ENCODE results near the gene PTGIS.

PTGIS gene

DNA sequence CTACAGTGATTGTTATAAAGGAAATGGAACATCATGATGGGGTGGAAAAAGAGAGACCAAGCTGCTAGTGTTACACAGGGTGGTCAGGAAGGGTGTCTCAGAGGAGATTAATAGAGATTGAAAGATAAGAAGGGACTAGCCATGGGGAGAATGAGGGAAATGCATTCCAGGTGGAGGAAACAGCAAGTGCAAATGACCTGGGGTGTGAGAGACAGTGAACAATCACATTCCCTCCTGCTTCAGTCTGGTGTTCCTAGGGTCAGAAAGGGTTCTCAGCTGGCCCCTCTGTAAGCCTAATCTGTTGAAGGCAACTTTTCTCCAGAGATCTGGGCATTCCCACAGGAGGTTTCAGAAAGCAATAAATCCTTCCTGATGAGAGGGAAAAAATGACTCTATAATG, 81.9 kb downstream of the PTGIS start:
- DNase-seq = no peak

- no peak for DNase-seq
Observed at GRCh38 chr20:49485563-49485962, 82.4 kb downstream of the PTGIS start.

GRCh38 chr20:49484180-49485140, 83.5 kb downstream of the PTGIS start:
- peak; percentile 35 to 40 for DNase-seq

- no peak for DNase-seq
Observed at GRCh38 chr20:49483696-49484123, 84.2 kb downstream of the PTGIS start.

- DNase-seq = no peak
Observed at GRCh38 chr20:49483018-49483695, 84.8 kb downstream of the PTGIS start.

- peak; percentile 2 to 13 for DNase-seq
Observed at GRCh38 chr20:49482621-49483017, 85.3 kb downstream of the PTGIS start, which contains the start of gene KCNB1. TSS of gene KCNB1 (minus strand) at chr20:49482668. CDS start at chr20:49482480, 188 bp downstream.

DNA sequence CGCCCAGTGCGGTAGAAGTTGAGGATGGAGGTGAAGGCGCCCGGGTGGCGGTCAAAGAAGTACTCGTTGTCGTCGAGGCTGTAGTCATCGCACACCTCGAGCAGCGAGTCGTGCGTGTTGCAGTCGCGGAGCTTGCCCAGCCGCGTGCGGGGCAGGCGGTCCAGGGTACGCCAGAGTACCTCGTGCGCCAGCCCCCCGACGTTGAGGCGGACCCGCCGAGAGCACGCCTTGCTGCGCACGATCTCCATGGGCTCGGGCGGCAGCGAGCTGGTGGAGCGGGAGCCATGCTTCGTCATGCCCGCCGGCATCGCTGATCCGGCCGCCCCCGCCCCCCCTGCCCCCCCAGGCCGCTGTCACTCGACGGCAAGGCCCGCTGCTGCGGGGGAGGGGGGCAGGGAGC, 85.8 kb downstream of the PTGIS start:
- DNase-seq = no peak

- DNase-seq = no peak
Observed at GRCh38 chr20:49481116-49481515, 86.8 kb downstream of the PTGIS start.

DNA sequence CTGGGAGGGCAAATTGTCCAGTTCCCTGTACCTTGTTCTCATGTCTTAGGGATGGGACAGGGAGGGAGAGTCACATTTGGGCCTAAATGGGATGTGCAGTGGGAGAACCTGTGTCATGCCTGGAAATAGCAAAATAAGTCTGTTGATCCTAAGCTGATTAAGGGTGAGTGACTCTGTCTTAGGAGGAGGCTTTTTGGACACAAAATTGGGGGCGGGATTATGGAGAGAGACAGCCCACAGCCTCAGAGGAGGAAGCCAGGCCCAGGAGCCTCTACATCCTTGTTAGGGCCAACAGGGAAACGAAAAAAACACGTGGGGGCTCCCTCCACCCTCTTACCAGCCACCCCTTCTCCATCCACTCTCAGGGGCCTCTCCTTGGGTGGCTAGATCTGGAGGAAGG, 87.7 kb downstream of the PTGIS start:
- no peak for DNase-seq

- no peak for DNase-seq
Observed at GRCh38 chr20:49479785-49480184, 88.2 kb downstream of the PTGIS start.

- no peak for DNase-seq
Observed at GRCh38 chr20:49478754-49479689, 88.9 kb downstream of the PTGIS start.

- no peak for DNase-seq
Observed at GRCh38 chr20:49478266-49478665, 89.7 kb downstream of the PTGIS start.

- DNase-seq = no peak
Observed at GRCh38 chr20:49477200-49477599, 90.7 kb downstream of the PTGIS start.

- no peak for DNase-seq
Observed at GRCh38 chr20:49476016-49476355, 92.0 kb downstream of the PTGIS start.

- DNase-seq = no peak
Observed at GRCh38 chr20:49475292-49476015, 92.5 kb downstream of the PTGIS start.

- no peak for DNase-seq
Observed at GRCh38 chr20:49471397-49471796, 96.5 kb downstream of the PTGIS start.

- no peak for DNase-seq
Observed at GRCh38 chr20:49470922-49471321, 97.0 kb downstream of the PTGIS start.

- no peak for DNase-seq
Observed at GRCh38 chr20:49469060-49469459, 98.9 kb downstream of the PTGIS start.

DNA sequence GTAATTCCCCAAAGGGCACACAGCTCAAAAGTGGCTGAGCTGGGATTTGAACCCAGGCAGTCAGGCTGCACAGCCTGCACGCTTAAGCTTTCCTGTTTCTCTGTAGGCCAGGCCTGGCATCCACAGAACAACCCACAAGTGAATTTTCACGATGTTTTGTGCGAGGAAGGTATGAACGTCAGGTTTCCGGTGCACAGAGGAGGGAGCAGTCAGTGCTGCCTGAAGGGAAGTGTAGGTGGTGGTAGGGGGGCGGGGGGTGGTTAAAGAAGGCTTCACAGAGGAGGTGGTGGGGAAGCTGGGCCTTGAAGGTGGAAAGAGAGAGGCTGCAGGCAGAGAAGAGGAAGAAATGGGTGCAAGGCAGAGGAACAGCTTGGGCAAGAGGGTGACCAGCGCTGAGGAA, 99.5 kb downstream of the PTGIS start:
- no peak for DNase-seq

DNA sequence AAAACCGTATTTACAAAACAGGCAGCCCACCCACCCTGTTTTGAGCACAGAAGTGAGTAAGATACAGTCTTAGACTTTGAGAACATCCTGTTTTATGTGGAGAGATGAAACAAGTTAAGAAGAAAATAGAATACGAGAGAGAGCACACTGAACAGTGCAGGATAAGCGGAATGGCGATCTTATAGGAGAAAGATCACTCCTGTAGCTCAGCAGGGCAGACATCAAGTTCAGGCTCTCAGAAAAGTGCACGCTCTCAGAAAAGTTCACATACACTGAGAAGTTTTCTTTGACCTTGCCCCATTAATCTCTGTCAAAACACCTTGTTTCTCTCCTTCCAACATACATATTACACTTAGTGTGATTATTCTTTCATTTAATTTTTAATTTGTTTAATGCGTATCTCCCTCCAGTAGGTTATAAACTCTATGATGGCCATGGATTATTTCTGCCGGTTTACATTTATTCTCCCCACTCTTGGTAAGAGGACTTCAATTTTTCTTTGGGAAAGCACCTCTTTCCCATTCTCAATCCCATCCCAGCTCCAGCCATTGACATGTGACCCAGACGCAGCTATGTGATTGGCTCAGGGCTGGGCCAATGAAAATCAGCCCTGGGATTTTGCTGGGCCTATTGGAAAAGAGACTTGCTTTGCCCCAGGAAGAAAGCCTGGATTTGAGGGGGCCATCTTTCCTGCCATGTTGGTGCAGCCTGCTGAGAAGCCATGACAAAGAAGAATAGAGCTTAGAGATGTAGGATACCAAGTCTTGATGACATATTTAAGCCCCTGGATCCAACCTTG, 101.6 kb downstream of the PTGIS start:
- no peak for DNase-seq

DNA sequence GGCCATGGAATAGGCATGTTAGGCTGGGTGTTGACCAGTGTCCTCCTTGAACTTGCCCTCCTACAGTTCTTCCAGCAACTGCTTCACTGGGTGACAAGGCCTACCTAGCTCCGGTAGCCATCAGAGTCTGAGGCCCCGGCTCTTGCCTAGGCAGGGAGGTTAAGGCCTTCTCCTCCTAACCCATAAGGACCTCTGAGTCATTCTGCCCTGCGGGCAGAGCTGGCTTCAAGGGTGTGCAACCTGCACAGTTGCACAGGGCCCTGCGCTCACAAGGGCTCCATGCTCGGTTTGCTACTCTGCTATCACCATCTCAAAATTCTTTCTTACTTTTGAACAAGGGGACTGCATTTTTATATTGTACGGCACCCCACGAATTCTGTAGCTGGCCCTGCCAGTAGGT, 103.4 kb downstream of the PTGIS start:
- DNase-seq = no peak

All from activated CD4-positive, alpha-beta T cell treated with anti-CD3 and anti-CD28 coated beads, Interleukin-2, amount 50 U/mL, for 4 hours (primary cell).